Stimulated activated CD8-positive, alpha-beta memory T cell treated with anti-CD3 and anti-CD28 coated beads, Interleukin-15, amount 100 ng/mL, for 24 hours (primary cell): Measurements from ENCODE around the gene TRABD2B.

Source experiments
- DNase-seq: peaks from one replicate; pipeline ENCODE4 v3.0.0-alpha.2; 2020; ENCODE audit warnings: low read depth

The TRABD2B gene

DNA sequence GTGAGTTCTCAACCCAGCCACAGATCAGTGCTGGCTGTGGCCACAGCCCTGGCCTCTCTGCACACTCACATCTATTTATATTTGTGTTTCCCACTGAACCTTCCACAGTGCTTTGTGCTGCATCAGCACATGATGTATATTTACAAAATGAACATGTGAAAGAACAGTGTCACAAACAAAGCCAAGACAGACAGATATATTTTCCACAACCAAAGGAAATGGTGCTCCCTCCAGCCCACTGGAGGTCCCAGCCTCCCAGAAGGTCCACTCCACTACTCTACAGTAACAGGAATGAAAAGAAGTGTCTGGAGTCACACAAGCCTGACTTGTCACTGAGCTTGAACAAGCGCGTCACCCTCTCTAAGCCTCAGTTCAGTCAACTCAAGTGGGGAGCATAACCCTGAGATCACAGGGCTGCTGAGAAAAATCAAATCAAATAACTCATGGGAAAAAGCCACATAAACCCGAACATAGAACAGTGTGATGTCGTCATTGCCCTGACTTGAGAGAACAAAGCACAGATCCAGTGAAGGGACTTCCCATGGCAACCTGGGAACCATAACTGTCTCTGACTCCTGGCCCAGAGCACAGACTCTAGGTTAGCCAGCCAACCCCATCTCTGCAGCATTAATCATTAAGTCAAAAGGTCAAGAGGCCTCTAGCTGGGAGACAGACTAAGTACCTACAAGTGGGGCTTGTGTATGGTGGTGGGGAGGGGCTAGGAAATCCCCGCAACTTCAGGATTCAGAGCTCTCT, 121.2 kb downstream of the TRABD2B start:
- no peak for DNase-seq

DNA sequence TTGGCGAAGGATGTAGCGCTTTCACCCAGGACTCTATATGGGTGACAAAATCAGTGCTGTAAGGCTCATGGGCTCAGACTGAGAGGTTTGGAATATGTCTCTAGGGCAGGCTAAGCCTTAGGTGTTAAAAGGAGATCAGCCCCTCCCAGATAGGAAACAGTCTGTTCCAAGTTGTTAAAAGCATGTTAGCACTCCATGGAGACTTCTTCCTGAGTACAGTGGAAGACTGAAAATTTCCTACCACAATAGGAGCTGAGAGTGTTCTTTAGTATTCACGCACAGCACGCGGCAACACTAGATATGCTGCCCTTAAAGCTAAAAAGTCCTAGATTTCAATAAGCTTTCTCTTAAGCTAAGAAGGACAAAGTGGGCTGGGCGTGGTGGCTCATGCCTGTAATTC, 122.1 kb downstream of the TRABD2B start:
- DNase-seq: no peak

- DNase-seq: no peak
Observed at GRCh38 chr1:47873337-47873736, 123.8 kb downstream of the TRABD2B start.

DNA sequence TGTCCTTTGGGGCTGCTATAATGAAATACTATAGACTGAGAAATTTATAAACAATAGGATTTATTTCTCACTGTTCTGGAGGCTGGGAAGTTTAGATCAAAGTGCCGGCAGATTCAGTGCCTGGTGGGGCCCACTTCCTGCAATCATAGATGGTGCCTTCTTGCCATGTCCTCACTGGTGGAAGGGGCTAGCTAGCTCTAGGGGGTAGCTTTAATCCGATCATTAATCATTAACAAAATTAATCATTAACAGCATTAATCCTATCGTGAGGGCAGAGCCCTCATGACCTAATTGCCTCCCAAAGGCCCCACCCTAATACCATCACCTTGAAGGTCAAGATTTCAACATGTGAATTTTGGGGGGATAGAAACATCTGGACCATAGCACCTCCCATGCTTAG, 124.3 kb downstream of the TRABD2B start:
- no peak for DNase-seq

DNA sequence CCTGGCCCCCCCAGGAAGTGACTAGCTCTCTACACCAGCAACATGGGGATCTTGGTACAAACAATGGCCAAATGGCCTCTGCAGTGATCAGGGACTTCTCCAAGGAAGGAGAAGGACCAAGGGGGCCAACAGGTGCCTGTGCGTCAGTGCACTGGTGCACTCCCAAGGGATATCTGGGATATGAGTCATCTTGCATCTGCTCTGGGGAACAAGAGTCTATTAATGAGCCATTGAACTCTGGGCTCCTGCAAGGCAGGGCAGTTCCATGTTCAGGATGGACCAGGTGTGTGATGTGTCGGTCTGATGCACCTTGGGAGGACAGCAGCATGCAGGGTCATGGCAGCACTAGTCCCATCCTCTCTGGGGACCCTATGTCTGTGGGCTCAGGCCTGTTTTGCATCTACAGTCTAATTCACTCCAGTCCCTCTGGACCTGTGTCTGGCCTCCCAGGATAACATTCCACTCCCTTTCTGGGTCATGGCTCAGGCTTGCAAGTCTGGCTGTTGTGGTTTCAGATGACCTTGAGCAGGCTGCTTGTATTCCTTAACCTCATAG, 125.3 kb downstream of the TRABD2B start:
- no peak for DNase-seq

- no peak for DNase-seq
Observed at GRCh38 chr1:47870946-47871676, 126.1 kb downstream of the TRABD2B start.

DNA sequence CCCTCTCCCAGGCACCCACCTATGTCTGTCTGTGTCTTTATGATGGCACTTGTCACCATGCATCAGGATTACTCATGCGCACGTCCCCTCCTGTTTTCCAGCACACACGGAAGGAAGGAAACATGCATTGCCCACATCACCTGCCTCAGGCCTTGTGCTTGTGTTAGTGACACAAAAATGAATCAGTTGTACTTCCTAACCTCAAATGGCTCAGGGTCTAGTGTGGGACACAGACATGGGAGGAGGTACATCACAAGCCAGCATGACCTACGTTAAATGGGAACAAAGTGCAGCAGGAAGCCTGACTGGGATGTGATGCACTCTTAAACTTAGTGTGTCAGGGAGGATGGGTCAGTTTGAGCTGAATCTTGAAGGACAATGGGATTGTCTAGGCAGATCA, 126.7 kb downstream of the TRABD2B start:
- no peak for DNase-seq

- no peak for DNase-seq
Observed at GRCh38 chr1:47868348-47868676, 128.9 kb downstream of the TRABD2B start.

- DNase-seq: no peak
Observed at GRCh38 chr1:47867438-47868347, 129.5 kb downstream of the TRABD2B start.

DNA sequence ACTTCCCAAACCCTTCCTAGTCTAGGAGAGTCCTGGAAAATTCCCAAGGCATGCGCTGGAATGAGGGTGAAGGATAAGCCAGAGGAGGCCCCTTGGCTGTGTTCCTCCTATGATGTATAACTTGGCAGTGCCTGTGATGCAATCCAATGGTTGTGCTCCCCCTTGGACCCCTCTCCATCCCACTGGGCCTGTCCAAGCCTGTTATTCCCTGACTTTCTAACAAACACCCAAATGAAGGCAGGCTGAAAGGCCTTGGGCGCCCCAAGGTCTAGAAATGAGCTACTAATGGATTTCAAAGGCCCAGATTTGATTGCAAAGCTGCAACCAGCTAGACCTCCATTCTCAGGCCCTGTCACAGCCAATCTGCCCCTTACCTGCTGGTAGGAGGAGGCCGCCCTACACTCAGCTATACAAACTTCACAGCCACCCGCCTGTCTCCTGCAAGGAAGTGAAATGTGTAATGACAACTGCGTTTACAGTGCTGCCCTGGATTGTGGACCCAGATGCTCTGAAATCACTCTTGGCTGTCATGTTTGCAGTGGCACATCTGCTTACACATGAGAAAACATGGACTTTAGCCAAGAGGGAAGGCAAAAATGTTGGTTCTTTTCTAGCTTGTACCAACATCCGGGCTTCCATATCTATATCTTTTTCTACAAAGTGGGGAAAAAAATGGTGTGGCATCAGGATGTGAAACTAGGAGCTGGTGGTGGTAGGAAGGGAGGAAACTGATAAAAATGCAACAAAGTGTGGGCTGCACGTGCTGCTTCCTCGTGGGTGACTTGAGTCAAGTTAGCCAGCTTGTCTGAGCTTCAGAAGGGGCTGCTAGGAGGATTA, 130.4 kb downstream of the TRABD2B start:
- DNase-seq: no peak

DNA sequence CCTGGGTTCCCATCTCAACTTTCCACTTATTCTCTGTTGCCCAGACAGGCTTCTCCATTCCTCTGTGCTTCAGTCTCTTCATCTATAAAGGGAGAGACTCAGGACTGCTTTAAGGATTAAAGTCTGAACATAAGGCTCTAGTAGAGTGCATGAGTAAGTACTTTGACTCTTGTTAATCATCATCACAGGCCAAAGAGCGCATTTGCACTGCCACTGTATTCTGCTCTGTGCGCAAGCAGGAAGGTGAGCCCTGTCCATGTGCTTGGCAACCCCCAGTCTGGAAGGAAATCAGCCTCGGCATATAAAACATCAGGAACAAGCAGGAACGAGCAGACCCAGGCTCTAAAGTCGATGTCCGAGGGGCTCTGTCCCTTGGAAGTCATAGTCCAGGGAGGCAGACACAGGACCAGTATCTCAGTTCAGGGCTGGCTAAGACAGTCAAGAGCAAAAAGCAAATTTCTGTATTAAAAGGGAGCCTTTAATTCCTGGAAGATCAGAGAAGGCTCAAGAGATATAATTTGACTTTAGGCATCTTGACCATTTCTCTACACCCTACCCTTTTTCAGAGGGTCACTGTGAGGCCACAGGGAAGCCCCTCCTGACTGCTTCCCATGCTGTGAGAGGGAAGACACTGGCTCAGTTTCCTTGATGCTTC, 131.2 kb downstream of the TRABD2B start:
- no peak for DNase-seq

- DNase-seq: no peak
Observed at GRCh38 chr1:47859092-47859743, 138.0 kb downstream of the TRABD2B start.

GRCh38 chr1:47856996-47857395, 140.2 kb downstream of the TRABD2B start:
- DNase-seq: no peak

- DNase-seq: no peak
Observed at GRCh38 chr1:47855230-47855629, 142.0 kb downstream of the TRABD2B start.

- no peak for DNase-seq
Observed at GRCh38 chr1:47854552-47855144, 142.5 kb downstream of the TRABD2B start.

GRCh38 chr1:47853852-47854251, 143.3 kb downstream of the TRABD2B start:
- no peak for DNase-seq

GRCh38 chr1:47853059-47853458, 144.1 kb downstream of the TRABD2B start:
- DNase-seq: no peak

GRCh38 chr1:47852006-47852718, 145.0 kb downstream of the TRABD2B start:
- DNase-seq: no peak

- no peak for DNase-seq
Observed at GRCh38 chr1:47850451-47850850, 146.7 kb downstream of the TRABD2B start.
